ENCODE data around the gene CAV3.

GRCh38 chr3:8752832-8753231 is 19.2 kb downstream of the CAV3 start:
- TF ChIP-seq EZH2 (IDR thresholded peaks at IDR 0.05) (no peak), CTCF (IDR thresholded peaks at IDR 0.05 in 2 of 3, conservative IDR thresholded peaks at IDR 0.05 in 1 of 3; ENCODE audit: borderline replicate concordance in 1 of 3, insufficient read depth in 1 of 3, low read depth in 2 of 3, low read length in 2 of 3) (no peak), EZH2phosphoT487 (IDR thresholded peaks at IDR 0.05; ENCODE audit: borderline replicate concordance) (no peak)
